GM12875 (cell line): ENCODE results near the gene UNC5A.

Source experiments
- H3K4me3 ChIP-seq: one replicate; pipeline ENCODE4 v1.5.1; 2011; ENCODE audit warnings: low read depth, low read length, control low read depth
- TF ChIP-seq, protein P1 (sequence below): IDR thresholded peaks from 2 replicates; pipeline ENCODE4 v1.5.1; 2011; ENCODE audit warnings: low read depth, mild to moderate bottlenecking, control low read depth, inconsistent platforms, low read length, moderate library complexity, borderline replicate concordance; ENCODE audit not compliant: insufficient read depth

UNC5A gene

DNA sequence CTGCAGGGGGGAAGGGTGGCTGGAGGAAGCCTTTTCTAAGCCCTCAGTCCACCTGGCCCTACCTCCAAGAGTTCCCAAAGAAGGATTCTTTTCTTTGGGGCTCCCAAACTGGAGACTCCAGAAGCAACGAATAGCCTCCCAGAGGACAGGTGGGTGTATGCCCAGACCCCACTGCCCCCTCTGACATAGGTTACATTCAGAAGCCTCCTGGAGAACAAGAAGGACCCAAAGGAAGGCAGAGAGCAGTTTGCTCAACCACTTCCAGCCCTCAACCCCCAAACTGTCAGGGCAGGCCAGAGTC is 78.5 kb downstream of the UNC5A start:
- H3K4me3 ChIP-seq: no peak overlapping the region
- TF ChIP-seq, protein P1, sequence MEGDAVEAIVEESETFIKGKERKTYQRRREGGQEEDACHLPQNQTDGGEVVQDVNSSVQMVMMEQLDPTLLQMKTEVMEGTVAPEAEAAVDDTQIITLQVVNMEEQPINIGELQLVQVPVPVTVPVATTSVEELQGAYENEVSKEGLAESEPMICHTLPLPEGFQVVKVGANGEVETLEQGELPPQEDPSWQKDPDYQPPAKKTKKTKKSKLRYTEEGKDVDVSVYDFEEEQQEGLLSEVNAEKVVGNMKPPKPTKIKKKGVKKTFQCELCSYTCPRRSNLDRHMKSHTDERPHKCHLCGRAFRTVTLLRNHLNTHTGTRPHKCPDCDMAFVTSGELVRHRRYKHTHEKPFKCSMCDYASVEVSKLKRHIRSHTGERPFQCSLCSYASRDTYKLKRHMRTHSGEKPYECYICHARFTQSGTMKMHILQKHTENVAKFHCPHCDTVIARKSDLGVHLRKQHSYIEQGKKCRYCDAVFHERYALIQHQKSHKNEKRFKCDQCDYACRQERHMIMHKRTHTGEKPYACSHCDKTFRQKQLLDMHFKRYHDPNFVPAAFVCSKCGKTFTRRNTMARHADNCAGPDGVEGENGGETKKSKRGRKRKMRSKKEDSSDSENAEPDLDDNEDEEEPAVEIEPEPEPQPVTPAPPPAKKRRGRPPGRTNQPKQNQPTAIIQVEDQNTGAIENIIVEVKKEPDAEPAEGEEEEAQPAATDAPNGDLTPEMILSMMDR: no peak

DNA sequence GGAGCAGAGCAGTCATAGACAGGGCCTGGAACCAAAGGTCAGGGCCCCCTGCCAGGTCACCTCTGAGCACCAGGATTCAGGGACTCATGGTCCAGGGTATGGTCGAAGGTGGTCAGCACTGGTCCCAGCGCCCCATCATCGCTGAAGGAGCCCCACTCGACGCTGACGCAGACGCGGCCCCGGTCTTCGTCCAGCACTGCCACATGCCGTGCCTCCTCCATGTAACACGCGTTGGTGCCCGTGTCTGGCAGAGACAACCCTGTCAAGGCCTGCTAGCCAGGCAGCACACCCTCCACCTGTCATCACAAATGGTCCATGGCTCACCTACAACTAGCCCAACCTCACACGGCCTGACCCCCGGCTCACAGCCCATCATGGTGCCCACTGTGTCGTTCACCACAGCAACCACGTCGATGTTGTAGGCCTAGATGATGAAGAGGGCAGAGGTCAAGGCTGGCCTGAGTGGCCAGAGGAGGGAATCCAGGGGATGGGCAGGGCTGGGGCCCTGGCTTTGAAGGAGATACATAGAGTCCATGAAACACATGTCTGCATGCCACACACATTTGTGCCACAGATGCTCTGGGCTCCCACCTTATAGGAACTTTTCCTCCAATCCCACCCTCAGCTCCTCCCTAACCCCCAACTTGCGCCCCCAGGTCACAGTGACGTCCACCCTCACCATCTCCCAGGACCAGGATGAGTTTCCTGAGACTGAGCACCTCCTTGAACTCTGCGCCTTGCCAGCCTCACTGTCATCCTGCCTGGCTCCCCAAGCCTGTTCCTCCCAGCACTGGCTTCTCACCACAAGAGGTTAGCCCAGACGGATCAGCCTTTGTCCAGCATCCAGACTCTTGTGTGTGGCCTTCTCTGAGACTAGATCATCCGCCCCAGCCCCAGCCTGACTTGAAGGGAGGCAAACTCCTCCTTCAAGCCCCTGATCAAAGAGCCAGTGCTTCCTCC is 79.2 kb downstream of the UNC5A start:
- H3K4me3 ChIP-seq: no peak overlapping the region
- TF ChIP-seq, protein P1: no peak

DNA sequence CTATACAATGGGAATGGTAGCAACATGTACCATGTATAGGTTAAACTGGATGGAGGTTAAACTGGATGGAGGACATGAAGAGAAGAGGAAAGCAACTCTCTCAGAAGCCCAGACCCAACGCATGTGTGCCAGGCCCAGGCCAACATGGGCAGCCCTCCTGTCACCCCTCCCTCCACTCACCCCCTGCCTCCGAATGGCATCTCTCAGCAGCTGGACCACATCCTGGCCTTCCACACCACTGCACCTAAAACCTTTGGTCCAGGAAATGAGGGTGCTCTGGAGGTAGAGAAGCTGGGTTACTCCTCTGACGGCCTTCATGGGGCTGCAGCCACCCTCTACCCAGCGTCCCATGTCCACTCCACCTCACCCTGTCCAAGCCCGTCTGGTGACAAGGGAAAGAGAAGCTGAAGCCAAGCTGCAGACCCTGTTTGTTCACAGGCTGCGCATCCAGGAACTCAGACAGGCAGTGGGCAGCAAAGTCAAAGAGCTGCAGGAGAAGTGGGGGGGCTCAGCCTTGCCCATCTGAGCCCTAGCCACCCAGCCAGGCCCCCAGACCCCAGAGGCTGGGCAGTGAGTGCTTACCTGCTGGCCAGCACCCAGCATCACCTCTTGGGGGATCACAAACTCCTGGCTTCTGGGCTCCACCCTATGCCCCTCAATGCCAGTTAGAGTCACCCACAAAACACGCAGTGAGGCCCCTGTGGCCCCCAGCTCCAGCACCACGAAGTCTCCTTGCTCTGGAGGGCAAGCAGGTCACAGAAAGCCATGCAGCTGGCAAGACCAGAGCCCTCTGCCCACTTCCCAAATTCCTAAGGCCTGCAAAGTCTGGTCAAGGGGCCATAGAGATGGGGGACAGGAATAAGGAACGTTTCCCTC is 80.3 kb downstream of the UNC5A start:
- H3K4me3 ChIP-seq: no peak overlapping the region
- TF ChIP-seq, protein P1: no peak

DNA sequence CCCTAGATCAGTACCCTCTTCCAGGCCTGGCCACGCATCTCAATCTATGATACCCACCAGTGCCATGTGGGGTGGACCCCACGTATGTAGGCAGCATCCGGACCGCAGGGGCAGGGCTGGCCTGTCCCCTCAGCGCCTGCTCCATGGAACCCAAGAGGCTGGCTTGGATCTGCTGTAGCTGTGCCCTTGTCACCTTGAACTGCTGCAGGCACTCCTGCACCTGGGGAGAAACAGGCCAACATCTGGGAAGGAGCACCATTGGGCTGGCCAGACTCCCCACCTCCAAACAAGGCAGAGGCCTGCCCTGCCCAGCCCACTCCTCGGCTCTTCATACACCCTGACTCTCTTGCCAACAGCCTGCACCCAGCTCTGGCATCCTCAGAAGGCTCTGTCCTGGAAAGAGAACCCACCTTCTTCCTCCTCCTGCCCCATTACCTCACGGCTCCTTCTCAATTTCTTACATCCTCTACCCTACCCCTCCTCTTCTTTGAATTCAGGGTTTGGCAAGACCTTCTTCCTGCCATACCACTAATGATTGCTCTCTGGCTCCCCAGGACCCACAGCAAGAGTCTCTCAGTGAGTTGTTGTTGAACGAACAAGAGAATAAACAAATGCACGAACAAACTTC is 81.1 kb downstream of the UNC5A start:
- no peak overlapping the region for H3K4me3 ChIP-seq
- TF ChIP-seq, protein P1: no peak

DNA sequence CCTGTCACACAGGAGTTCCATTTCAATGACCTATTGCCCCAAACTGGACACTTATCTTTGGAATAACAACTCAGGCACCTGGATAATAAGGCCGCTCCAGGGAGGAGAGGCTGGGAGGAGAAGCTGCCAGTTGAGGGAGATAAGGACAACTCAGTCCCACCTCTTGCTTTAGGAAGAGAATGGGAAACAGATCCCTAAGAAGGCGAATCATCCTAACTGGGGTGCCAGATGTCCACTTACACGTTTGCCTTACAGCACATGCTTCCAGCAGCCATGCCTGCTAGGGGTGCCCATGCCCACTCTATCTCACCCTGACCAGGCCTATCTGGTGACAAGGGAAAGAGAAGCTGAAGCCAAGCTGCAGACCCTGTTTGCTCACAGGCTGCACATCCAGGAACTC is 82.3 kb downstream of the UNC5A start:
- TF ChIP-seq, protein P1: no peak
- H3K4me3 ChIP-seq: no peak overlapping the region

DNA sequence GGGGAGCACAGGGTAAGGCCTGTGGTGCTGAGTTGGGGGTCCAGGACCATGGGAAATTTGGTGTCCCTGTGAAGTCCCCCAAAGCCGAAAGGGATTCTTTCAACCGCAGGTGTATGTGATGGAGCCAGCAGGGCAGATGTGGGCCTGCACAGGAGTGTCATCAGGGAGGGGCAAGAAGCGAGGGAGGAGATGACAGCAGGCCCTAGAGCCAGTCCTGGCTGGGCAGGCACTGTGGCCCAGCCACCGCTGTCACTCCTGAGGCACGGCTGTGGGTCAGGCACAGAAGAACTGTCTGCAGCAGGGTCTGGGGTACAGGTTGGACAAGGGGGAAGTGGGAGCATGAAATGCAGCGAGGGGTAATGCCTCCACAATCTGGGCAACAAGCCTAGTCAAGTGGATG is 83.9 kb downstream of the UNC5A start:
- TF ChIP-seq, protein P1: no peak
- no peak overlapping the region for H3K4me3 ChIP-seq
